PC-3 (cell line): ENCODE measurements around the gene CPLX3. TPM values are rescaled to one million over a fixed set of nuclear protein-coding genes. Genes with fewer than 3 reads are reported as not detected.

Experiments
- ATAC-seq: fragments of 200-7000 bp; cut with Tn5 transposase; 2 replicates; pipeline ENCODE4 v1.9.1; 2020; ENCODE audit warnings: mild to moderate bottlenecking, moderate library complexity
- BruUV-seq: library from RNA; stranded (reverse); fragments of 400-500 nt; replicated peaks from 2 replicates; lab custom pipeline; 2021; lab: Mats Ljungman, UMichigan
- CTCF ChIA-PET: fragments of 300-600 bp; sonication (Branson Sonifier 250); formaldehyde crosslinking; loops from one replicate; lab custom pipeline; 2022; ENCODE audit warnings: antibody characterized with exemption; lab: Charles Lee
- POLR2A ChIA-PET: fragments of 300-600 bp; sonication (Branson Sonifier 250); formaldehyde crosslinking; loops from one replicate; lab custom pipeline; 2022; ENCODE audit warnings: antibody characterized with exemption; ENCODE audit not compliant: unreplicated experiment; lab: Charles Lee
- DNase-seq: peaks from one replicate; pipeline ENCODE4 v3.0.0-alpha.2; 2015
- H2AFZ ChIP-seq: fragments of 300-600 bp; sonication (generic); 2 replicates; pipeline ENCODE4 v1.6.0; 2016; ENCODE audit warnings: antibody characterized with exemption, low read length
- H3F3A ChIP-seq: fragments of 300-600 bp; sonication (generic); one replicate; pipeline ENCODE4 v1.6.0; 2017; ENCODE audit warnings: antibody characterized with exemption, low read length, control low read depth, mild to moderate bottlenecking; ENCODE audit not compliant: unreplicated experiment
- H3K27ac ChIP-seq: fragments of 300-600 bp; sonication (generic); 2 replicates; pipeline ENCODE4 v1.5.1; 2016; ENCODE audit warnings: mild to moderate bottlenecking, low read length
- H3K27me3 ChIP-seq: fragments of 300-600 bp; sonication (generic); 2 replicates; pipeline ENCODE4 v1.6.1; 2016; ENCODE audit warnings: low read length, mixed read lengths
- H3K36me3 ChIP-seq: fragments of 300-600 bp; sonication (generic); 2 replicates; pipeline ENCODE4 v1.6.1; 2016; ENCODE audit warnings: low read depth, mixed run types, low read length, mixed read lengths
- H3K4me1 ChIP-seq: fragments of 300-600 bp; sonication (generic); 2 replicates; pipeline ENCODE4 v1.5.1; 2016; ENCODE audit warnings: low read length; ENCODE audit not compliant: insufficient read depth
- H3K4me2 ChIP-seq: fragments of 300-600 bp; sonication (generic); 2 replicates; pipeline ENCODE4 v1.6.0; 2016; ENCODE audit warnings: low read length
- H3K4me3 ChIP-seq: fragments of 300-600 bp; sonication (generic); 2 replicates; pipeline ENCODE4 v1.5.1; 2016; ENCODE audit warnings: mild to moderate bottlenecking, low read length, mixed read lengths
- H3K79me2 ChIP-seq: fragments of 300-600 bp; sonication (generic); 2 replicates; pipeline ENCODE4 v1.6.1; 2017; ENCODE audit warnings: low read length, mixed read lengths
- H3K9ac ChIP-seq: fragments of 300-600 bp; sonication (generic); 2 replicates; pipeline ENCODE4 v1.6.0; 2016; ENCODE audit warnings: mild to moderate bottlenecking, low read length
- H3K9me2 ChIP-seq: fragments of 300-600 bp; sonication (generic); replicated peaks from 2 replicates; pipeline ENCODE4 v1.6.1; 2016; ENCODE audit warnings: mixed run types, low read length, mixed read lengths
- H3K9me3 ChIP-seq: fragments of 300-600 bp; sonication (generic); 2 replicates; pipeline ENCODE4 v1.6.1; 2016; ENCODE audit warnings: low read length, mixed read lengths
- H4K20me1 ChIP-seq: fragments of 300-600 bp; sonication (generic); 2 replicates; pipeline ENCODE4 v1.6.1; 2016; ENCODE audit warnings: low read length, mixed read lengths
- CTCF ChIP-seq: fragments of 300-600 bp; sonication (generic); conservative IDR thresholded peaks from 2 replicates; pipeline ENCODE4 v1.5.1; 2017; ENCODE audit warnings: antibody characterized with exemption, low read depth, mild to moderate bottlenecking, low read length
- EZH2 ChIP-seq: fragments of 300-600 bp; sonication (generic); IDR thresholded peaks from one replicate; pipeline ENCODE4 v1.6.1; 2017; ENCODE audit warnings: antibody characterized with exemption, mild to moderate bottlenecking, low read length; ENCODE audit not compliant: unreplicated experiment
- EZH2phosphoT487 ChIP-seq: fragments of 300-600 bp; sonication (generic); IDR thresholded peaks from 2 replicates; pipeline ENCODE4 v1.6.1; 2018; ENCODE audit warnings: mild to moderate bottlenecking, antibody characterized with exemption, low read length, borderline replicate concordance
- intact Hi-C: fragments of 100-400 bp; cut with micrococcal nuclease; formaldehyde crosslinking; loops from 2 replicates; pipeline ENCODE4 v1.9.0; 2023
- total RNA-seq: library from RNA; depleted of rRNA; stranded (reverse); fragments of >200 nt; gene quantifications from 2 replicates; pipeline ENCODE4 v1.2.3, GENCODE V29; 2014

The CPLX3 gene
- total RNA-seq, 1 experiment from 2014 or later = not detected

- ChIA-PET POLR2A (no interaction called here), CTCF (no interaction called here)
- Histone ChIP-seq H3K79me2 (no peaks in the 10 kb centered on the region), H3K9me2 (no peaks in the 10 kb centered on the region), H3K4me2 (no peak overlapping the region), H4K20me1 (no peaks in the 10 kb centered on the region), H3K9me3 (no peaks in the 10 kb centered on the region), H2AFZ (no peak overlapping the region), H3K9ac (no peak overlapping the region), H3F3A (no peaks in the 10 kb centered on the region), H3K27ac (no peak overlapping the region), H3K4me1 (peaks cover 25% of the 10 kb centered on the region), H3K36me3 (no peaks in the 10 kb centered on the region), H3K4me3 (no peak overlapping the region), H3K27me3 (no peaks in the 10 kb centered on the region)
- no peak for TF ChIP-seq EZH2
- no peak for TF ChIP-seq EZH2phosphoT487
- TF ChIP-seq CTCF = no peak
- DNase-seq = no peak
- no peak for ATAC-seq
- intact Hi-C loops = no loop called here
- no TSS peak for BruUV-seq
Observed at GRCh38 chr15:74821091-74821789, 5.2 kb upstream of the CPLX3 start.

- ChIA-PET CTCF (no interaction called here), POLR2A (no interaction called here)
- ATAC-seq (no peak), DNase-seq (no peak)
- Histone ChIP-seq H4K20me1 (no peaks in the 10 kb centered on the region), H3K4me2 (no peak overlapping the region), H3K36me3 (no peaks in the 10 kb centered on the region), H3K27me3 (no peaks in the 10 kb centered on the region), H3F3A (no peaks in the 10 kb centered on the region), H3K27ac (no peak overlapping the region), H3K9me3 (no peaks in the 10 kb centered on the region), H3K4me3 (no peak overlapping the region), H3K79me2 (no peaks in the 10 kb centered on the region), H3K9ac (no peak overlapping the region), H3K4me1 (peaks cover 22% of the 10 kb centered on the region), H3K9me2 (no peaks in the 10 kb centered on the region), H2AFZ (no peak overlapping the region)
- TF ChIP-seq EZH2phosphoT487 (no peak), EZH2 (no peak), CTCF (no peak)
- intact Hi-C loops = no loop called here
- no TSS peak for BruUV-seq
Observed at GRCh38 chr15:74821790-74822158, 4.7 kb upstream of the CPLX3 start.

GRCh38 chr15:74822233-74822632, 4.2 kb upstream of the CPLX3 start:
- BruUV-seq = no TSS peak
- no peak overlapping the region for H2AFZ ChIP-seq
- H3K4me2 ChIP-seq = no peak overlapping the region
- peaks cover 18% of the 10 kb centered on the region for H3K4me1 ChIP-seq
- no peaks in the 10 kb centered on the region for H4K20me1 ChIP-seq
- H3K9me3 ChIP-seq = no peaks in the 10 kb centered on the region
- H3K36me3 ChIP-seq = no peaks in the 10 kb centered on the region
- ATAC-seq (no peak), DNase-seq (no peak)
- H3K9ac ChIP-seq = no peak overlapping the region
- H3K27ac ChIP-seq = no peak overlapping the region
- H3K79me2 ChIP-seq = no peaks in the 10 kb centered on the region
- no peak overlapping the region for H3K4me3 ChIP-seq
- ChIA-PET POLR2A (no interaction called here), CTCF (no interaction called here)
- no peaks in the 10 kb centered on the region for H3K27me3 ChIP-seq
- intact Hi-C loops = no loop called here
- H3F3A ChIP-seq = no peaks in the 10 kb centered on the region
- H3K9me2 ChIP-seq = no peaks in the 10 kb centered on the region
- TF ChIP-seq CTCF = no peak
